Measurements from ENCODE around the gene SCTR. TPM values are rescaled to one million over a fixed set of nuclear protein-coding genes. Genes with fewer than 3 reads are reported as not detected.
A peak's percentile ranks its signal among the peaks of the same experiment; 100 is the strongest.

The SCTR gene
- total RNA-seq, 1 experiment from 2014 or later, result not detected

DNA sequence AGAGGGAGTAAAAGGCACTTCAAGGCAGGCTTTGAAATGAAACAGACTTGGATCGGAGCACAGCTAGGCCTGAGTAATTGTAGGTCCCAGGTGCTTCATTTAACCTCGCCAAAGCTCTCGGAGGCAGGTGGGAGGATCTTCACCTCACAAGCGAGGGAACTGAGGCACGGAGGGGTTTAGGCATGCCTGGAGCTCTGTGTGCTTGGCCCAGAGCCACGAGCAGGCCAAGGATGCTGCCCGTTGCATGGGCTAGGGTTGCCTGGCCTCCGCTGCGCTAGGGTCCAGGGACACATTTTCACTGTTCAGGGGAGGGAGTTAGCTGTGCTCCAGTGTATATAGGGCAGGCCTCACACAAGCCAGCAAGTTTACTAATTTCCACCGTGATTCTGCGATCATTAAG, 81.4 kb downstream of the SCTR start:
- DNase-seq (ENCODE audit: low read depth), result no peak

DNA sequence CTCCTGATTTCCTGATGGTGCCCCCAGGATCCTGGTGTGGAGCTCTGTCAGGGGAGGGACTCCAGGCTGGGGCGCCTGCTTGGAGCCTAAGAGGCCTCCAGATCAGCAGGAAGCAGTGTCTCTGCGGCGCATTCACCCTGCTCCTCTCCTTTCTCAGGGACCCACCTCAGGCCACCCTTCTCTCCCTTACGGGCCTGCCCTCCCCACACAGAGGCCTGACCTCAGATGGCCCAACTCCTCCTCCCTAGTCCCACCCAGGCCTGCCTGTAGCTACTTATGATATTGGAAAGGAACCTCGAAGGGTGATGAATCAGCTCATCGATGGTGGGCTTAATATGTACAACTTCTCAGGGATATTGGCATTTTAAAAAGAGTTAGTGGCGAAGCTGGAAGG, 82.1 kb downstream of the SCTR start:
- no peak for DNase-seq (ENCODE audit: low read depth)

DNA sequence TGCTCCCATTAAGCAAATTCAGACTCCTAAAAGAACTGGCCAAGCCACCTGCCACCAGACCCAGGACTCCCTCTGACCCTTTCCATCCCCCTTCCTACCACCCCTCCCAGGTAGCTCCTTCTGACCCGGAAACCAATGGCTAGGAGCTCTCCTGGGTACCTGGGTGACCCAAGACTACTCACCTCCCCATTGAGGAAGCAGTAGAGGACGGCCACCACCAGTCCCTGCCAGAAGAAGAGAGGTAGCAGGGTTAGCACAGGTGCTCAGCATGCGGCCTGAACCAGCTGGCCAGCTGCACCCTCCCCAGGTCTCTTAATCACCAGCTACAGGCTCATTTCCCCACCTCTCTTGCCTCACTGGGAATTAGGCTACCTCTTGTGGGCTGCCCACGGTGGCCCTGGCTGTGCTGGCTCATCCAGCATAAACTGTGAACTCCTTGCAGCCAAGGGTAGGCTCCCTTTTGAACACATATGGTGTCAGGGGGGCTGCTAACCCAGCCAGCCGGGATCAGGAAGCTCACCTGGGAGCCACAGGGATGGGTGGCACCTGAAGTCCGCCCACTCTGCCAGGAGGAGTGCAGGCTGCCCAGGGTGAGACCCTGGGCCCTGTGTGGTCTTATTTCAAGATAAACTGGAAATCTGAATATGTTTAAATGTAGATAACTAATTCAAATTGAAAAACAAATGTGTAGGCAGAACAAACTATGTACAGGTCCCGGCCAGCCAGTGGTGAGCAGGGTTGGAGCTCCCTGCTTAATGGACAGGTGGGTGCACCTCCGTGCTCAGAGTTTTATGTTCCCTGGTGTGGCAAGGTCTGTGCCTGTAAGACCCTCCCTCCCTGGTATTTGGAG, 82.7 kb downstream of the SCTR start:
- no peak for DNase-seq (ENCODE audit: low read depth)

DNA sequence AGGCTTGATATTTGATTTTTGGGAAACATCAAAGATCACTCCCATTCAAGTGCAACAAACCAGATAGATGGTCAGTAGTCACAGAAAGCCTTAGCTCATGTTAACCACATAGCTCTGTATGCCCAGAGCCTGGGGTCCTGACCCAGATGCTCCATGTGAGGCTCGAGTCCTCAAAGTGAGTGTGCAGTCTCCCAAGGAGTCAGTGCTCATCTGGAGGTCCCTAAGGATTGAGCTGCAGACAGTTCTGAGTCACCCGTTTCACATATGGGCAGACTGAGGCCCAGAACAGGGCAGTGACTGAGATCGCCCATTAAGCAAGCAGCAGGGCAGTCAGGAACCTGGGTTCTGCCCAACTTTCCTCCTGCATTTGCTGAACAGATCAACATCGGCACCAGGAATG, 83.4 kb downstream of the SCTR start:
- DNase-seq (ENCODE audit: low read depth), result no peak

DNA sequence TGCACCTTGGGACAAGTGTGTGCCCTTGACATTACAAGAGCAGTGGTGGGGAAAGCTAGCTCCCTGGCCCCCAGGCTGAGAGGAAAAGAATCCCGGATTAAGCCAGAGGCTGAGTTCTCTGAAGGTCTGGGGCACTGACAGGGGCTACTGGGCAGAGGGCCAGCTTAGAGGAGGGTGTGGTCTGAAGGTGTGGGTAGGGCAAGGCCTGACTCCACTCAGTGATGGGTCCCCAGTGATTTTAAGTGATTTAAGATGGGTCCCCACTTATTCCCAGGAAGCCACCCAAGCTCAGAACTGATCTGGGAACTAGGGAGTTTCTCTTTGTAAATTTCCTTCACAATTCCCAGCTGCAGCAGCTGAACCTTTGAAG, 83.8 kb downstream of the SCTR start:
- no peak for DNase-seq (ENCODE audit: low read depth)

DNA sequence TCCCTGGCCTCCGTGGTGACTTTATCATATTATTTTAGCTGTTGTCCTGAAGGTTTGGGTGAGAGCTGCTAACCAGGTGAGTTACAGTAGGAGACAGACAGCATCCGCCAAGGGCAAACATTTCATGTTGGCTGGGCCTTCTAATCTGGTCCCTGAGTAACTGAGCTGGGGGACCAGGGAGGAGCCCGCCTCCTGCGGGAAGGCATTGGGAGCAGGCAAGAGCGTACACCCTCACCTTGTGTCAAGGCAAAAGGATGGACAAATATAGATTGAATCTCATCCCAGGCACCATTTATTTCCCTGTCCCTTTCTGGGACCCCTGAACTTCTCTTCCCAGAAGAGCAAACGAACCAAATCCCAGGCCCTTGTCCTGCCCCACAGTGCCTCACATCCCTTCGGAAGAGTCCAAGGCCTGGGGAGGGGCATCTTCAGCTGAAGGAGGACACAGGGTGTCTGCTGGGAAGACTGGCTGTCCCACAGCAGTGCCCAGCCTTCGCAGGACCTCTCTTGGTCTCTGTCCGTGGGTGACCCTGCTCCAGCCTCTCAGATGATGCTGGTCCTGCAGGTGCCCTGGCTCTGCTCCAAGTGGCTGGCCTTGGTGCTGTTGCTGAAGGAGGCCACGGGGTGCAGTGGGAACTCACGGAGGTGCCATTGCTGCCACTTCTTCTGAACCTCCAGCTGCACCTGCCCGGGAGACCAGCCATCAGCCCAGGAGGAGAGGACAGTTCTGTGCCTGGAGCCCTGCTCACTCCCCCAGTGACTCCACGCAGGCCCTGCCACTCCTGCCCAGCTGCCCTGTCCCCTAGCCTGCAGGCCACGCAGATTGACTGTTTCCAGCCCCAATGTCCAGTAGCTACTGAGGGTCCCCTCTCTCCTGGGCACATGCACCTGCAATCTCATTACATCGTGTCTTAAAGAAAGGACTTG, 84.4 kb downstream of the SCTR start:
- DNase-seq (ENCODE audit: low read depth), result no peak

DNA sequence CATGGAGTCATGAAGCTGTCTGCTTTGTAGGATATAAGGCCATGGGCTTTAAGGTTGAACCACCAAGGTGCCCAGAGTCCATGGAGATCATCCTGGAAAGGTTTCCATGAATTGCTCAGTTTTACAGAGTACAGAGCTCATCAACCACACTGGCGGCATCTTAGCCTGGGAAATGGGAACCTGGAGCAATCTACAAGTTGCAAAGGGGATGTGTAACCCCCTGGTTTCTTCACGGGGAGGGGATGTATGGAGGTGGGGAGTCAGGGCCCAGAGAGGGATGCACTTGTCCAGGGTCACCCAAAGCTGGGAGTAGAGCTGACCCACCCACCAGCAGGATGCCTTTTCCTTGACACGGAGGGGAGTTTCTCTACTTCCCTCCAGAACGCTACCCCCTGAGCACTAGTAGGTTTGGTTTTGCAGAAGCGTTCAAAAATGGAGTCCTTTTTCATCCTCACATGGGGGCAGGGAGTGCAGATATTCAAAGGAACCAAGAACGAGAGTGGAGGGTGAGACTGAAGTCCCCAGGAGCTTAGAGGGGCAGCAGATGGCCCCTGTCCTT, 85.5 kb downstream of the SCTR start:
- DNase-seq (ENCODE audit: low read depth), result no peak

DNA sequence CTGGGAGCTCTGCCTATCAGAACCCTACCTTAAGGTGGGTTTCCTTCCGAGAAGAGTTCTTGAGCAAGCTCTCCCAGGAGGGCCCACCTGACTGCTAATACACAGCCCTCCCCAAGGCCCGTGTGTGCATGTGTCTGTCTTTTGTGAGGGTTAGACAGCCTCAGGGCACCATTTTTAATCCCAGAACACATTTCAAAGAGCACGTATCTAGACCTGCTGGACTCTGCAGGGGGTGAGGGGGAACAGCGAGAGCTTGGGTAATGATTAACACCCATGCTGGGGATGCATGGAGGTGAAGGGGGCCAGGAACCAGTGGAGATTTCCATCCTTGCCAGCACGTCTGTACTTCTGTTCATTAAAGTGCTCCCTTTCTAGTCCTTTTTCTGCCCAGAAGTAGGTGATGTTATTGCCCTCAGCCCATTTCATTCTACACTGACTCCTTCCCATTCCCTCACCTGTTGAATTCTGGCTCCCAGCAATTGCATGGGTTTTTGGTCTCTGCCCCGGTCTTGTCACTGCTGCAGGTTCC, 86.1 kb downstream of the SCTR start:
- no peak for DNase-seq (ENCODE audit: low read depth)

DNA sequence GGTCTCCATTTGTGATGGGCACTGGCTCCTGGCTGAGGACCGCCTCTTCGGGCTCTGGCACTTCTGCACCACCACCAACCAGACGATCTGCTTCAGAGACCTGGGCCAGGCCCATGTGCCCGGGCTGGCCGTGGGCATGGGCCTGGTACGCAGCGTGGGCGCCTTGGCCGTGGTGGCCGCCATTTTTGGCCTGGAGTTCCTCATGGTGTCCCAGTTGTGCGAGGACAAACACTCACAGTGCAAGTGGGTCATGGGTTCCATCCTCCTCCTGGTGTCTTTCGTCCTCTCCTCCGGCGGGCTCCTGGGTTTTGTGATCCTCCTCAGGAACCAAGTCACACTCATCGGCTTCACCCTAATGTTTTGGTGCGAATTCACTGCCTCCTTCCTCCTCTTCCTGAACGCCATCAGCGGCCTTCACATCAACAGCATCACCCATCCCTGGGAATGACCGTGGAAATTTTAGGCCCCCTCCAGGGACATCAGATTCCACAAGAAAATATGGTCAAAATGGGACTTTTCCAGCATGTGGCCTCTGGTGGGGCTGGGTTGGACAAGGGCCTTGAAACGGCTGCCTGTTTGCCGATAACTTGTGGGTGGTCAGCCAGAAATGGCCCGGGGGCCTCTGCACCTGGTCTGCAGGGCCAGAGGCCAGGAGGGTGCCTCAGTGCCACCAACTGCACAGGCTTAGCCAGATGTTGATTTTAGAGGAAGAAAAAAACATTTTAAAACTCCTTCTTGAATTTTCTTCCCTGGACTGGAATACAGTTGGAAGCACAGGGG, 87.1 kb downstream of the SCTR start:
- no peak for DNase-seq (ENCODE audit: low read depth)

DNA sequence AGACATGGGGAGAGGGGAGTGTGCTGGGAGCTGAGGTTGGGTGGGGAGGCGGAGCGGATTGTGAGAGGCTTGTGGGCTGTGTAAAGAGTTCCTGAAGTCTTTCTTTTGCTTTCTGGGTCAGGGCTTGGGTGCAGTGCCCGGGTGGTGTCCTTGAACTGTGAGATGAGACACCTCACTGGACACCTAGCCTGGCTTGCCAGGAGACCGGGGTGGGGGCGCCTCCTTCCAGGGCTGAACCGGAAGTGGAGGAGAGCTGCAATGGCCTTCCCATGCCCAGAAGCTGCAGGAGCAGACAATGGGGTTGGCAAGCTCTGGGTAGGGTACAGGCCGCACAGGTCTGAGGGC, 88.4 kb downstream of the SCTR start:
- no peak for DNase-seq (ENCODE audit: low read depth)

DNA sequence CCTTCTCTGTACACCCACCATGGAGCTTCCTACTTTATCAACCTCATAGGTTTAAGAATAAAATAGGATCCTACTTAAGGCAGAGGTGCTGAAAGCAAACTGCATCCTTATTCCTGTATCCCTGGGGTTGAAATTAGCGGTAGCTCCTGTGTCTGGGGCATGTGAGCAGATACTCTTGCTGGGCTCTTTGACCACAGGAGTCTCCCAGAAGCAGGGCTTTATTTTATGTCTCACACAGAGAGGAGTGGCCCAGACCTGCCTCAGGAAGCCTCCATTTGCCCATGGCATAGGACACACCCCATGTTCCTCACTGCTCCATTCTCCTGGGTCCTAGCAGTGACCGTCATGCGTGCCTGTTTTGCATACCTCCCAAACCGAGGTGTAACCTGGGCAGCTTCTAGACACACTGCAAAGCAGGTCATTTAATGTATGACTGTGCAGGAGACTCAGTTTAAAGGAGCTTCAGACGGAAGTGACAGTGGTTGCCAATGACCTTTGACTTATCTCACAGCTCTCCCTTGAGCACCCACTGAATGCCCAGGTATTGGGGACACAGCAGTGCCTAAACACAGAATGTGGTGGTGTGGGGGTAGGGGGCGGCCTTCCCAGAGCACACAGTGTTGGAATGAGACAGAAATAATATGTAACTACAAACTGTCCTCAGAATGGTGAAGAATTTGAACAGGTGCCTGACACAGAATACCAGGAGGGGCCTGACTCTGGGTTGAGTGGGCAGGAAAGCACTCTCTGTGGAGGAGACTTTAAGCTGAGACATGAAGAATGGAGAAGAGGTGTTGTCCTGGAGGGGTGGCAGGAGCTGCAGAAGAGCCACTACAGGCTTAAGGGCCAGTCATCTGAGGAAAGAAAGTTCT, 89.0 kb downstream of the SCTR start:
- DNase-seq (ENCODE audit: low read depth), result no peak

DNA sequence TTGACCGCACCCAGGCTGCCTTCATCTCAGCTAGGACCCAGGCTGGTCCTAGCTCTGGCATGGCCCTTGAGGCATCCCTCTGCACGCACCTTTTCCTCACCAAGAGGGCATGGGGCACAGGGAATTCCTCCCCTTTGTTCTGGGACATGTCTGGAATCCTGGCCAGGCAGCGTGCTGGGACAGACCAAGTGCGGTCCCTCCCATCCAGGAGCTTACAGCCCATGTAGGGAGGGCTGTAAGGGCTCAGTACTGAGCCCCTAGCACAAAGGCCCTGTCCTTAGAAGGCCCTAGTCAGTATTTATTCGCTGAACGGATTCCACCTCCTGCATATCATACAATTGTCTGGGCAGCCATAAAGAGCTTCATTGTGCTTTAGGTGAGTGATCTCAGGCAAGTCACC, 89.6 kb downstream of the SCTR start:
- no peak for DNase-seq (ENCODE audit: low read depth)

DNA sequence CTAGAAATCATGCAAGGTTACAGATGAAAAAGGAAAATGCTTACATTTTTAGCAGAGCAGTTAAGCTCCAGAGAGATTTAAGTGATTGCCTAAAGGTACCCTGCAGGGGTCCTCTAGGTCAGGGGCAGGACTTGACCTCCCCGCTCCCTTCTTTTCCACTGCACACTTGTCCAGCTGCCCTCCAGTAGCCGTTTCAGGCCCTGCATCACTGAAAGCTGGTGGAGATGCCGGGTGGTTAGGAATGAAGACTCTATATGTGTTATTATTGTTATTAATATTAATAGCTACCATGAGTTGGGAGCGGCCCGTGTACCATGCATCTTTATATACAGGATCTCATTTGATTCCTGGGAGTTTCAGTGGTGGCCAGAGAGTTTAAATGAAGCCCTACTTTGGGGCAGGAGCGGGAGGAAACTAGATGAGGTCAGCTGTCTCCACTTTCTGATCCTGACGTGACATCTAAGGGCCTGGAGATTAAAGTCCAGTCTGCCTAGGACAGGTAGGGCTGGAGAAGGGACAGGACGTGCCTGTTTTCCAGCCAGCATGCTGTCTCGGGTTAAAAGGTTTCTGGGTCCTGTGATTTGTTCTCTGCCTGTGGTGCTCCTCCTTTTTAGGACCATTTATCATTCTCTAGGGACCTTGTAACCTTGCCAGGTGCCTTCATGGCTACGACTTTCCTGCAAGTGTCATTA, 90.5 kb downstream of the SCTR start:
- no peak for DNase-seq (ENCODE audit: low read depth)

DNA sequence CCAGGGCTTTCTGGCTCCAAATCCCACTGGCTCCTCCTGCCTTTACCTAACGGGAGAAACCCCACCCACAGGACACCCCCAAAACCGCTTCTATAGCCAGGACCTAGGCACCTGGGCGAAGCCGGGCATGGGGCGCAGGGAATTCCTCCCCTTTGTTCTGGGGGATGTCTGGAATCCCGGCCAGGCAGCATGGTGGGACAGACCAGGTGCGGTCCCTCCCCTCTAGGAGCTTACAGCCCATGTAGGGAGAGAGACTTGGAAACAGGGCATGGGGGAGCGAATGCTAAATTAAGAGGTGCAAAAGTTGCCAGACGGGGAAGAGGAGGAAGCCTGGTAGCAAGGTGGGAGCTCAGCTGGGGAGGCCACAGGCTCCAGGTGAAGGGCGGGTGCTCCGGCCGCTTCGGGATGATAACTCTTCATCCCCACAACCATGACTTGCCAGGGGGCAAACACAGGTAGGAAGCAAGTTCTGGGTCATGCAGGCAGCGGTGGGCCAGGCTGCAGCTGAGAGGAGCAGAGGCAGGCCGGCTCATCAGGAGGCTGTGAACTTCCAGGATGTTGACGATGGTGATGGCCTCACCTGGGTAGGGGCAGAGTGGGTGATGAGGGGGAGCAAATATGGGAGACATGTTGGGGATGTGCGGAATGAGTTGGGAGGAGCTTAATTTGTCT, 91.3 kb downstream of the SCTR start:
- no peak for DNase-seq (ENCODE audit: low read depth)

DNA sequence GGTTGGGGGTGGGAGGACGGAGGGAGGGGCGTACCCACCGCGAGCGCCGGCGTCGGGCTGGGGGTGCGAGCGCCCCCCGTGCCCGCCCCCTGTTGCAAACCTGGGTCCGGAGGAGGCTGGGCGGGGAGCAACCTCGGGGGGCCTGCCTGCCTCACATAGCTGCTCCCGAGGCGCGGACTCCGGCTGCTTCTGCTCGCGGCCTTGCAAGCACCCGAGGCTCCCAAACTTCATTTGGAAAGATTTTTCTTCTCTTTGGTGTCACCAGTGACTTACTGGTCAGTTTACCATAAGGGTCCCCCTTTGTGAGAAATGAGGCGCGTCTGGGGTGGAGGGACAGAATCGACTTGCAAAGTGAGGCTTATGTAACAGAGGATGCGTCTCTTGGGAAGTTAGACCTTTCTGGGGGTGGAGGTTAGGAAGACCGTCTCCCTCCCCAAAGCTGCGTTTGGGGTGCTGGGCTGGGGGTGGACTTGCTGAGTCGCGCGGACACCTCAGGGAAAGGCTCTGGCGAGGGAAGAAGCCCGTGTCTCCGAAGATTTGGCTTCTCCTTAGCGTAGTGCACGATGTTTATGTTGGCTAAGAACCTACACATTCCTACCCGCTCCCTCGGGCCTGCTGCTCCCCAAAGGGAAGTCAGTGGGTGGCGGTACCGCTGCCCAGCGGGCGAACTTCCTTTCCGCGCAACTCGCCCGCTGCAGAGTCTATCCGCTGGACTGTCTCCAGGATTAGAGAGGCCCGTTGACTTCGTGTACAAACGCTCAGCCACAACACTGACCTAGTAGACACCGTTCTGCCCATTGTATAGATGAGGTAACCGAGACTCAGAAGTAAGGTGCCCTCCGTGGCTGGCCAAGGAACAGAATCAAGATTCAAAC, 92.1 kb downstream of the SCTR start:
- DNase-seq (ENCODE audit: low read depth), result no peak

DNA sequence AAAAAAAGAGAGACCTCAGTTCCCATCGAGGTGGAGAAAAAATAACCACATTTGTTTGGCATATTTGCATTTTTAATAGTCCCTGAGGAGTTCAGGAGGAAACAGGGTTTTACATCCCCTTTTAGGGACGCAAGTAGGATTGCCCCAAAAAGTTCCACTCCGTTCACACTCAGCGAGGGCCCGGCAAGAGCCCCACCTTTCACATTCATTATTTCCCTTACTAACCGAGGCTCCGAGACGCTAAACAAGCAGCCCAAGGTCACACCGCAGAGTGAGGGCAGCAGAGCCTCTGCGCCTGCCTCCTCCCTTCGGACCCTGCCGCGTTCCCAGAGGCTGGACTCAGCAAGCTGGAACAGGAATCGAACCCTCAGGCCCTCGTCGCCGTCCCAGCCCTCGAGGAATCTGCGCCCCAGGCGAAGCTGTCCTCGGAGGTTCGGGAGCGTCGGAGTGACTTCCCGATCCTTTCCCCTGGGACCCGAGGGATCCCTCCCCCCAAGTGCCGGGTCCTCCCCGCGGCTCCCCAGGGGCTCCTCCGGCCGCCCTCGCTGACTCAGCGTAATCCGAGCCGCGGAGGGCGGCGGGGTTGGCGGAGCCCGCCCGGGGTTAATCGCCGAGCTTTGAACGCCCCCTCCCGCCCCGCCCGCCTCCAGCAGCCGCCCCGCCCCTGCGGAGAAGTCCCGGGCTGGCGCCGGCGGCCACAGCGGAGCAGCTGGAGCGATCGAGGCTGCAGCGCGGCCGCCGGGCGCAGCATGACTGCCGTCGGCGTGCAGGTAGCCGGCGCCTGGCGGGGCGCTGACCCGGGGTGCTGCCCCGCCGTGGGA, 92.9 kb downstream of the SCTR start, which contains the start of gene TMEM37:
TSS of gene TMEM37 (plus strand) at position 700 of the 821 bp plus-strand sequence. CDS start at position 750, 50 bp downstream.
- peak; percentile 76 for DNase-seq (ENCODE audit: low read depth)

DNA sequence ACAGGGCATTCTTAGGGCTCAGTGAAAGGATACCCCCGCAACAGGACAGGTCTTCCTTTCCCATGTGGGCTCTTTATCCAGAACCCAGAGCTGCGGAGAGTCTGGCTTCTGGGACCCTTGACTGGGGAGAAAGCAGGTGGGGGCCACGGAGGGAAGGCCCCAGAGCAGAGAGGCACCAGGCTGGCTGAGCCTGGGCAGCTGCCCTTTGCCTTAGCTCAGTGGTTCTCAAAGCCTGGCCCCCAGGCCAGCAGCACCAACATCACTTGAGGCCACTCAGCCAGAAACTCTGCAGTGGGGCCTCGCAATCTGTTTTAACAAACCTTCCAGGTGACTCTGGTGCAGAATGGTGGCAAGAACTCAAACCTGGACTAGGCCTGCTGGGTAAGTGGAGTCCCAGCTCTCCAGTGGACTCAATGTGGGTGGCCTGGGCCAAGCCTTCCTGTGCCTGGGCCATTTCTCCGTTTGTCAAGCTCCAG, 94.2 kb downstream of the SCTR start:
- DNase-seq (ENCODE audit: low read depth), result no peak

All from RPMI7951 (cell line).